ENCODE data around the gene TMEM204.

- TF ChIP-seq GATA3 (IDR thresholded peaks at IDR 0.05; ENCODE audit: low read depth, low read length) (no peak), GATA2 (IDR thresholded peaks at IDR 0.05; ENCODE audit: low read depth, low read length) (no peak)
These were observed 17.7 kb downstream of the TMEM204 start for GRCh38 chr16:1551166-1551565.
